Right renal pelvis (tissue), 4 donors: ENCODE results near the gene CTIF. TPM values are rescaled to one million over a fixed set of nuclear protein-coding genes. Genes with fewer than 3 reads are reported as not detected.

Source experiments
- DNase-seq, 4 donors: peaks; one replicate each; pipeline ENCODE4 v3.0.0-alpha.2; 2013; ENCODE audit warnings: low read depth in 4 of 4, low spot score in 3 of 4, missing footprints in 1 of 4
- polyA plus RNA-seq, 4 donors: library from polyadenylated mRNA; unstranded; fragments of 120-200 nt; gene quantifications; one replicate each; pipeline ENCODE4 v1.2.1, GENCODE V29; 2013; ENCODE audit not compliant: insufficient read length in 4 of 4

The CTIF gene
- polyA plus RNA-seq, 4 donors, result 19.1 to 21.8 (median 21.7) TPM

- DNase-seq, result no peak
Measured at GRCh38 chr18:48765053-48765452, 226.2 kb downstream of the CTIF start.

GRCh38 chr18:48766026-48766425, 227.2 kb downstream of the CTIF start:
- DNase-seq, result no peak

GRCh38 chr18:48766487-48766886, 227.7 kb downstream of the CTIF start:
- DNase-seq, result no peak

GRCh38 chr18:48767090-48767690, 228.4 kb downstream of the CTIF start:
- DNase-seq, result no peak

GRCh38 chr18:48769006-48769636, 230.3 kb downstream of the CTIF start:
- no peak for DNase-seq

GRCh38 chr18:48770243-48770642, 231.4 kb downstream of the CTIF start:
- DNase-seq, result no peak

GRCh38 chr18:48771641-48772375, 233.0 kb downstream of the CTIF start:
- DNase-seq, result no peak

- DNase-seq, result no peak
Measured at GRCh38 chr18:48772457-48772856, 233.6 kb downstream of the CTIF start.

- no peak for DNase-seq
Measured at GRCh38 chr18:48773821-48774220, 235.0 kb downstream of the CTIF start.

- no peak for DNase-seq
Measured at GRCh38 chr18:48774941-48775340, 236.1 kb downstream of the CTIF start.

GRCh38 chr18:48775372-48776155, 236.7 kb downstream of the CTIF start:
- no peak for DNase-seq

- no peak for DNase-seq
Measured at GRCh38 chr18:48776156-48776555, 237.3 kb downstream of the CTIF start.

GRCh38 chr18:48776641-48777025, 237.8 kb downstream of the CTIF start:
- no peak for DNase-seq

GRCh38 chr18:48777026-48777743, 238.4 kb downstream of the CTIF start:
- no peak for DNase-seq

GRCh38 chr18:48777744-48778116, 238.9 kb downstream of the CTIF start:
- no peak for DNase-seq

GRCh38 chr18:48778344-48779011, 239.6 kb downstream of the CTIF start:
- DNase-seq, result no peak

GRCh38 chr18:48779462-48779861, 240.6 kb downstream of the CTIF start:
- DNase-seq, result no peak

- peak in 2 of 4 donors; percentile 58 to 74 for DNase-seq
Measured at GRCh38 chr18:48780201-48780912, 241.5 kb downstream of the CTIF start.

GRCh38 chr18:48780913-48781162, 242.0 kb downstream of the CTIF start:
- DNase-seq, result no peak
